GM19238 (cell line): ENCODE measurements around the gene WHRN.

ENCODE experiments used
- DNase-seq: peaks from one replicate; pipeline ENCODE4 v3.0.0; 2011; ENCODE audit warnings: low spot score; ENCODE audit not compliant: insufficient read length

Gene WHRN

GRCh38 chr9:114450833-114451706 is 54.2 kb downstream of the WHRN start:
- DNase-seq = peak; percentile 47

- DNase-seq = no peak
These were observed 55.1 kb downstream of the WHRN start for GRCh38 chr9:114450181-114450580.

- DNase-seq = no peak
These were observed 56.0 kb downstream of the WHRN start for GRCh38 chr9:114449236-114449635.

DNA sequence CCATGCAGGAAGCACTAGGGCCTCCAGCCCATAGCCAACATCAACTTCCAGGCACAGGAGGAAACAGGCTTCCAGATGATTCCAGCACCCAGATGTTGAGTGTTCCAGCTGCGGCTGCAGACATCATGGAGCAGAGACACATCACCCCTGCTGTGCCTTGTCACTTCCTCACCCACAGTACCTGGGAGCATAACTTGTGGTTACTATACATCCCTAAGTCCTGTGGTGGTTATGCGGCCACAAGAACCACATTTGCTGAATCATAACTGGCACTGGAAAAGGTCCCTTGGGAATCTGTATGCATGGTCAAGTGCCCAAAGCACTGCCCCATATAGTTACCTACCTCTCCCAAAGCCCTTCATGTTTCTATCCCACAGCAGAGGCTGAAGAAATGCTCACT is 56.6 kb downstream of the WHRN start:
- no peak for DNase-seq

DNA sequence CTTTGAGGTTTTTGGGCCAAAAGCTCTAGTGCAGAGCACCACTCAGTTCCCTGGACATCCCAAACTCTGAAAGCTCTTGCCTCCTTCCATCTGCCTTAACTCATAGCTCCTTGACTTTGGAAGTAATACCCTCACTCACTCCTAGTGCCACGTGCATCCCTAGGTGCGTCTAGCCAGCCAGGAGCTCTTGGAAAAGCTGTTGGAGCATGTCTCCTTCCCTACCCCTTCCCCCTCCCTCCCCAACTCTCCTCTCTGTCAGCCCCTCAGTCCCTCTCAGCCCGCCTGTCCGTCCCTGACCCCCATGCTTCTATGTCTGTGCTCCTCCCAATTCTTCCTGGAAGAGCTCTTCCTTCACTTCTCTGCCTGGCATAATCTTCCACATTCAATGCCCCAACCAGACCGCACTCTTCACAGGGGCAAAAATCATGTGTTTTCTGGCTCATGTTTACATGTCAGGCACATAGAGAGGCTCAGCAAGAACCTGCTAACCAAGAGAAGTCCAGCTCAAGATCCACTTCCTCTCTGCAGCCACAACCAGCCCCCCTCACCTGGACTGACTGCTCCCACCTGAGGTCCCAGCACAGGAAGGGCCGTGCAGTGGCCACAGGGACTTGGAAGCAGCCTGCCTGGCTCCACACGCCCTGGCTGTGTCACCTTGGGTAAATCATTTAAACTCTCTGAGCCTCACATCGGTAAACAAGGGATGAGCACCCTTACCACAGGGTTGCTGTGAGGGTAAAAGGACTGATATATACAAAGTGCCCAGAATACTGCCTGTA is 58.4 kb downstream of the WHRN start:
- no peak for DNase-seq

GRCh38 chr9:114446036-114446435 is 59.2 kb downstream of the WHRN start:
- no peak for DNase-seq

GRCh38 chr9:114445616-114446015 is 59.7 kb downstream of the WHRN start:
- DNase-seq = no peak

DNA sequence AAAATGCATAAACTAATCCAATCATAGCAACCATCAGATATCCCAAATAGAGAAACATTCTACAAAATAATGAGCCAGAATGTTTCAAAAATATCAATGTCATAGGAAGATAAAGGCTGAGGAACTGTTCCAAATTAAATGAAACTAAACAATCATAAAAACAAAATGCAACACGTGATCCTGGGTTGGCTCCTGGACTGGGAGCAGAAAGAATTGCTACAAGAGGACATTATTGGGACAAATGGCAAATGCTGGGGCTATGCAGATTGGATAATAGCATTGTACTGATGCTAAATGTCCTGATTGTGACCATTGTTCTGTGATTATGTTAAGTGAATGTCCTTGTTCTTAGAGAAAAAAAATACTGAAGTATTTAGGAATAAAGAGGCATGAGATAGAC is 63.3 kb downstream of the WHRN start:
- no peak for DNase-seq

GRCh38 chr9:114437401-114437893 is 67.8 kb downstream of the WHRN start:
- DNase-seq = no peak

- DNase-seq = no peak
These were observed 70.4 kb downstream of the WHRN start for GRCh38 chr9:114434878-114435311.

DNA sequence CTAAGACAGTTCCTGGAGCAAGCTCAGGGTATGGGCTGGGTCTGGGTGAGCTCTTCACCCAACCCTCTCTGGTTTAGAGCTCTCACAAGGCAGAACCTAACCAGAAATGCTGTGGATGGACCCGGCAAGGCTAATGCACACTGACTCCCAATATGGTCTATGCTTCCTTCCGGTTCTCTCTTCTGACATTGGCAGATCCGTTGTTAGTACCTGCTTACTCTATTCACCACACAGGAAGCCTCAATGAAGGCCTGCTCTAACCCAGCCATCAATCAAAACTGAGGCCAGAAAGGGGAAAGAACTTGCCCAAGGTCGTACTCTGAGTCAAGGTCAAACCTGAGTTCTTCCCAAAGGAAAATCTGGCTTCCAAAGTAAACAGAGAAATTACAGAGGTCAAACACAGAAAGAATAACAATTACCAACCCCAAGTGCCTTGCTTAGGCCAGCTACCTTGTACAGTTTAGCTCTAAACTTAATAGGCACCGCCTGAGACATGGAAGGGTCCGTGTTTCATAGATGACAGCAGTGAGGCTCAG is 71.5 kb downstream of the WHRN start:
- DNase-seq = peak; percentile 30

- no peak for DNase-seq
These were observed 72.2 kb downstream of the WHRN start for GRCh38 chr9:114433086-114433485.

- DNase-seq = no peak
These were observed 72.8 kb downstream of the WHRN start for GRCh38 chr9:114432323-114433067.

- no peak for DNase-seq
These were observed 73.5 kb downstream of the WHRN start for GRCh38 chr9:114431770-114432169.

GRCh38 chr9:114431003-114431402 is 74.3 kb downstream of the WHRN start:
- no peak for DNase-seq

GRCh38 chr9:114430457-114430856 is 74.8 kb downstream of the WHRN start:
- DNase-seq = no peak

- no peak for DNase-seq
These were observed 75.8 kb downstream of the WHRN start for GRCh38 chr9:114429488-114429887.

DNA sequence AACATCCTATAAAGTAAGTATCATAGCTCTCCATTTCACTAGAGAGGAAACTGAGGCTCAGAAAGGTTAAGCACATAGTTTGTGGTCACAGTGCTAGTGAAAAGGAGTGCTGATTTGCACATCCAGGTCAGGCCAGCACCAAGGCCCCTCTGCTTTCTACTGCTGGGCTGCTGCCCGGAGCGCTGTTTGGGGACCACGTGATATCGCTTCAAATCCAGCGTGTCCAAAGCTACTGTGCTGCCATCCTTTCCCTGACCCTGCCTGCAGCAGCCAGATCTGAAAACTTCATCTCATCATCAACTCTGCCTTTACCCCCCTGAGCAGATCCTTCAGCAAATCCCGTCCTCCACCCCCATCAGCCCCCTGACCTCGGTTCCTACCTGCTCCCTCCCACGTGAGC is 76.8 kb downstream of the WHRN start:
- no peak for DNase-seq

DNA sequence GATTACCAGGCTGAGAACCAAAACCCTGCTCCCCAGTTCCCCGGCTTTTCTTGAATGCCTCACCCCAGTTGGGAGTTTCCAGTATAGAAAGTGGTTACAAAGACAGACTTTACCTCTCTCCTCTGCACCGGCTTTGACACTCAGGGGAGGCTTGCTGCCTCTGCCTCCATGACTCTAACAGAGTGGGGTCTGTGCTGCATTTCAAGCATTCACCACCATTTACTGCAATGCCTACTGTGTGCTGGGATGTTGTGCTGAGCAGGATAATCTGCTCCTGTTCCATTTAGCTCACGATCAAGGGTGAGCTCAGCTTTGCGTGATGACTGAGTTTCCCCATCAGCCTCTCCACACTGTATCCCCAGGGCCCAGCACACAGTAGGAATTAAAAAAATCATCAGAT is 77.6 kb downstream of the WHRN start:
- DNase-seq = no peak

- no peak for DNase-seq
These were observed 79.0 kb downstream of the WHRN start for GRCh38 chr9:114426046-114426948.
